Thyroid gland (tissue), 4 donors: Measurements from ENCODE around the gene LMAN2L. TPM values are rescaled to one million over a fixed set of nuclear protein-coding genes. Genes with fewer than 3 reads are reported as not detected.

ENCODE experiments used
- DNase-seq, 2 donors: peaks; one replicate each; pipeline ENCODE4 v3.0.0-alpha.2; 2019
- H3K27ac ChIP-seq, 3 donors: fragments of 200-600 bp; sonication (generic); 1 replicate in 2 of 3; 2 replicates in 1 of 3; pipeline ENCODE4 v1.5.1; 2016 to 2019; ENCODE audit warnings: mild to moderate bottlenecking in 1 of 3, moderate library complexity in 1 of 3
- H3K27me3 ChIP-seq: fragments of 200-600 bp; sonication (generic); one replicate; pipeline ENCODE4 v1.5.1; 2019
- H3K36me3 ChIP-seq, 2 donors: fragments of 200-600 bp; sonication (generic); one replicate each; pipeline ENCODE4 v1.5.1; 2016 to 2019
- H3K4me1 ChIP-seq, 2 donors: fragments of 200-600 bp; sonication (generic); one replicate each; pipeline ENCODE4 v1.5.1; 2017 to 2019
- H3K4me3 ChIP-seq, 3 donors: fragments of 200-600 bp; sonication (generic); replicated peaks in 1 of 3; 1 replicate in 2 of 3; 2 replicates in 1 of 3; pipeline ENCODE4 v1.5.1; 2016; ENCODE audit warnings: mild to moderate bottlenecking in 1 of 3
- H3K9me3 ChIP-seq: fragments of 200-600 bp; sonication (generic); one replicate; pipeline ENCODE4 v1.5.1; 2017
- POLR2A ChIP-seq, 2 donors: fragments of 450-650 bp; IDR thresholded peaks; one replicate each; pipeline ENCODE4 v1.6.1; 2017; ENCODE audit warnings: antibody characterized with exemption in 2 of 2, mild to moderate bottlenecking in 2 of 2, moderate library complexity in 1 of 2
- WGBS, 2 donors: methylation state at CpG; one replicate each; pipeline ENCODE4 v1.1.5; 2017; 5-methylcytosine and 5-hydroxymethylcytosine counted together
- intact Hi-C: fragments of 100-400 bp; cut with DNase I; formaldehyde crosslinking; loops from one replicate; pipeline ENCODE4 v1.15.1; 2023
- total RNA-seq, 4 donors: library from RNA; depleted of rRNA; stranded (reverse); fragments of >200 nt; gene quantifications; one replicate each; pipeline ENCODE4 v1.2.3, GENCODE V29; 2016
- TF ChIP-seq, protein P1 (sequence below), 6 experiments: fragments of 200-600 bp in 3 of 6; fragments of 450-650 bp in 3 of 6; sonication (generic) in 3 of 6; IDR thresholded peaks; one replicate each; pipeline ENCODE4 v1.5.1; 2016 to 2019; ENCODE audit warnings: antibody characterized with exemption in 6 of 6, mild to moderate bottlenecking in 2 of 6, inconsistent platforms in 1 of 6, moderate library complexity in 1 of 6

LMAN2L gene
- total RNA-seq, 4 donors from 2014 or later = 22.8 to 32.9 (median 29.2) TPM

- no peak overlapping the region for H3K27ac ChIP-seq
- WGBS, 2 donors = 100% methylated on average over 2 of the region's 6 CpGs
These were observed 17.6 kb upstream of the LMAN2L start for GRCh38 chr2:96757477-96757860.

GRCh38 chr2:96756788-96757476 lies 17.1 kb upstream of the LMAN2L start:
- Histone ChIP-seq H3K27me3 (no peaks in the 10 kb centered on the region), H3K4me3 (no peak overlapping the region), H3K4me1 (peaks cover 13 to 14% of the 10 kb centered on the region in 2 donors), H3K36me3 (no peaks in the 10 kb centered on the region), H3K27ac (no peak overlapping the region), H3K9me3 (no peaks in the 10 kb centered on the region)
- no peak for DNase-seq
- WGBS, 2 donors = 77 to 78% methylated on average over 5 of the region's 5 CpGs
- intact Hi-C loops = no loop called here
- no peak for TF ChIP-seq POLR2A (IDR thresholded peaks at IDR 0.05)
- TF ChIP-seq, protein P1, sequence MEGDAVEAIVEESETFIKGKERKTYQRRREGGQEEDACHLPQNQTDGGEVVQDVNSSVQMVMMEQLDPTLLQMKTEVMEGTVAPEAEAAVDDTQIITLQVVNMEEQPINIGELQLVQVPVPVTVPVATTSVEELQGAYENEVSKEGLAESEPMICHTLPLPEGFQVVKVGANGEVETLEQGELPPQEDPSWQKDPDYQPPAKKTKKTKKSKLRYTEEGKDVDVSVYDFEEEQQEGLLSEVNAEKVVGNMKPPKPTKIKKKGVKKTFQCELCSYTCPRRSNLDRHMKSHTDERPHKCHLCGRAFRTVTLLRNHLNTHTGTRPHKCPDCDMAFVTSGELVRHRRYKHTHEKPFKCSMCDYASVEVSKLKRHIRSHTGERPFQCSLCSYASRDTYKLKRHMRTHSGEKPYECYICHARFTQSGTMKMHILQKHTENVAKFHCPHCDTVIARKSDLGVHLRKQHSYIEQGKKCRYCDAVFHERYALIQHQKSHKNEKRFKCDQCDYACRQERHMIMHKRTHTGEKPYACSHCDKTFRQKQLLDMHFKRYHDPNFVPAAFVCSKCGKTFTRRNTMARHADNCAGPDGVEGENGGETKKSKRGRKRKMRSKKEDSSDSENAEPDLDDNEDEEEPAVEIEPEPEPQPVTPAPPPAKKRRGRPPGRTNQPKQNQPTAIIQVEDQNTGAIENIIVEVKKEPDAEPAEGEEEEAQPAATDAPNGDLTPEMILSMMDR (IDR thresholded peaks at IDR 0.05) = no peak

More at GRCh38 chr2:96757477-96757860, 17.6 kb upstream of the LMAN2L start:
- intact Hi-C loops = no loop called here
- no peak overlapping the region for H3K4me3 ChIP-seq
- peaks cover 17 to 19% of the 10 kb centered on the region in 2 donors for H3K4me1 ChIP-seq
- H3K27me3 ChIP-seq = no peaks in the 10 kb centered on the region
- DNase-seq = no peak
- H3K9me3 ChIP-seq = no peaks in the 10 kb centered on the region
- no peaks in the 10 kb centered on the region for H3K36me3 ChIP-seq
- TF ChIP-seq, protein P1 (IDR thresholded peaks at IDR 0.05) = no peak
- TF ChIP-seq POLR2A (IDR thresholded peaks at IDR 0.05) = no peak

DNA sequence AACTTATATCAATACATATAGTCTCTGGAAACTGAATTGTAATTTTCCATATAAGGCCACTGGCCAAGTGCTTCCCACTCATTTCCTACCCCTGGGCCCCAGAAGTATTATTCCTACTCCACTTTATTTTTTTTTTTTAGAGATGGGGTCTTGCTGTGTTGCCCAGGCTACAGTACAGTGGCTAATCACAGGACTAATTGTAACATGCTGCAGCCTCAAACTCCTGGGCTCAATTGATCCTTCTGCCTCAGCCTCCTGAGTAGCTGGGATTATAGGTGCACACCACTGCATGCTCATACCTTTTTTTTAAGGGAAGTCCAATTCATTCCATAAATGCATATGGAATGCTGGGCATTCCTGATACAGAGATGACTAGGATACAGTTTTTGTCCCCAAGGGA lies 14.5 kb upstream of the LMAN2L start:
- DNase-seq = no peak
- TF ChIP-seq, protein P1 (IDR thresholded peaks at IDR 0.05) = no peak
- no peak for TF ChIP-seq POLR2A (IDR thresholded peaks at IDR 0.05)

GRCh38 chr2:96753661-96754282 lies 13.9 kb upstream of the LMAN2L start:
- TF ChIP-seq, protein P1 (IDR thresholded peaks at IDR 0.05) = no peak
- TF ChIP-seq POLR2A (IDR thresholded peaks at IDR 0.05) = no peak

More for the DNA sequence above, 14.5 kb upstream of the LMAN2L start:
- Histone ChIP-seq H3K27ac (no peak overlapping the region), H3K4me1 (no peaks in the 10 kb centered on the region), H3K27me3 (no peaks in the 10 kb centered on the region), H3K9me3 (no peaks in the 10 kb centered on the region), H3K4me3 (no peak overlapping the region), H3K36me3 (no peaks in the 10 kb centered on the region)
- intact Hi-C loops = no loop called here

DNA sequence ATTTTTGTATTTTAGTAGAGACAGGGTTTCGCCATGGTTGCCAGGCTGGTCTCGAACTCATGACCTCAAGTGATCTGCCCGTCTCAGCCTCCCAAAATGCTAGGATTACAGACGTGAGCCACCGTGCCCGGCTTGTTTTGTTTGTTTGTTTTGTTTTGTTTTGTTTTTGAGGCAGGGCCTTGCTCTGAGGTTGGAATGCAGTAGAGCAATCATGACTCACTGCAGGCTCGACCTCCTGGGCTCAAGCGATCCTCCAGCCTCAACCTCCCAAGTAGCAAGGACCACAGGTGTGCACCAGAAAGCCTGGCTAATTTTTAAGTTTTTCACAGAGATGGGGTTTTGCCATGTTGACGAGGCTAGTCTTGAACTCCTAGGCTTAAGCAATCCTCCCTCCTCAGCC lies 11.9 kb upstream of the LMAN2L start:
- Histone ChIP-seq H3K4me3 (no peak overlapping the region), H3K4me1 (no peaks in the 10 kb centered on the region), H3K9me3 (no peaks in the 10 kb centered on the region), H3K36me3 (no peaks in the 10 kb centered on the region), H3K27me3 (no peaks in the 10 kb centered on the region), H3K27ac (no peak overlapping the region)
- intact Hi-C loops = no loop called here
- TF ChIP-seq, protein P1 (IDR thresholded peaks at IDR 0.05) = no peak
- no peak for TF ChIP-seq POLR2A (IDR thresholded peaks at IDR 0.05)
- WGBS, 2 donors = 88 to 95% methylated on average over 9 of the region's 9 CpGs
- DNase-seq = no peak

More at GRCh38 chr2:96753661-96754282, 13.9 kb upstream of the LMAN2L start:
- no peaks in the 10 kb centered on the region for H3K27me3 ChIP-seq
- no peak overlapping the region for H3K4me3 ChIP-seq
- no peaks in the 10 kb centered on the region for H3K4me1 ChIP-seq
- no peak for DNase-seq
- H3K27ac ChIP-seq = no peak overlapping the region
- no peaks in the 10 kb centered on the region for H3K9me3 ChIP-seq
- H3K36me3 ChIP-seq = no peaks in the 10 kb centered on the region
- 74 to 75% methylated on average over 7 of the region's 7 CpGs for WGBS, 2 donors
- intact Hi-C loops = no loop called here
